HG03571 (cell line): Measurements from ENCODE around the gene BOD1L1.

ENCODE experiments used
- ATAC-seq: cut with Tn5 transposase; IDR thresholded peaks from one replicate; pipeline ENCODE4 v1.9.1; 2021; ENCODE audit not compliant: unreplicated experiment

BOD1L1 gene

DNA sequence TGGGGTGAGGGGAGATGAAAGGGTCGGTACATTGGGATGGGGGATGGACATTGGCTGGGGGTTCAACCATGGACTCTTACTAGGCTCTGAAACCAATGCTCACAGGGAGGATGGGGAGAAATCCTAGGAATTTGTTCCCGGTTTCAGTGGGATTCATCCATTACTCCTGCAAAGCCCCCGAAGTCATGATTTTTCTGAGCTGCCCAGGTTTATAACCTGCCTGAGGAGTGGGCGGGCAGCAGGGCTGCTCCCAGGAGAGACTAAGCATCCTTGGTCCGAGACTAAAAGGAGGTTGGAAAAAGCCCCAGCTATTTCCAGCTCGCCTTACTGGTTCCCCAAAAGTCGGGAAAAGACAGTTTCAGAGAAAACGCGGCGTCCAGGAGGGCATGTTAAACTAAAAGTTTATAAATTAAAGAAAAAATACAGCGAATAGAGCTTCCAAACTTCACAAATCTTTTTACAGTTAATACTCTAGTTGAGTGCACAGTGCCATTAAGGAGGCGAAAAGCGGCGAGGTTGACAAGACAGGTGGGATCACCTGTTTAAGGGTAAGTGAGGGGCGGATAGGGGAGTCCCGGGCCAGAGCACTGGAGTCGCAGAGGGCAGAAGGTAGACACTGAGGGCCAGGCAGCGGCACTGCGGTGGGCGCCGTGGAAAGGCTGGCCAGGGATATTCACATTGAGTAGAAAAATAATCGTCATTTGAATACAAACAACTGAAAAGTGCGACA lies 86.9 kb downstream of the BOD1L1 start:
- ATAC-seq = no peak

DNA sequence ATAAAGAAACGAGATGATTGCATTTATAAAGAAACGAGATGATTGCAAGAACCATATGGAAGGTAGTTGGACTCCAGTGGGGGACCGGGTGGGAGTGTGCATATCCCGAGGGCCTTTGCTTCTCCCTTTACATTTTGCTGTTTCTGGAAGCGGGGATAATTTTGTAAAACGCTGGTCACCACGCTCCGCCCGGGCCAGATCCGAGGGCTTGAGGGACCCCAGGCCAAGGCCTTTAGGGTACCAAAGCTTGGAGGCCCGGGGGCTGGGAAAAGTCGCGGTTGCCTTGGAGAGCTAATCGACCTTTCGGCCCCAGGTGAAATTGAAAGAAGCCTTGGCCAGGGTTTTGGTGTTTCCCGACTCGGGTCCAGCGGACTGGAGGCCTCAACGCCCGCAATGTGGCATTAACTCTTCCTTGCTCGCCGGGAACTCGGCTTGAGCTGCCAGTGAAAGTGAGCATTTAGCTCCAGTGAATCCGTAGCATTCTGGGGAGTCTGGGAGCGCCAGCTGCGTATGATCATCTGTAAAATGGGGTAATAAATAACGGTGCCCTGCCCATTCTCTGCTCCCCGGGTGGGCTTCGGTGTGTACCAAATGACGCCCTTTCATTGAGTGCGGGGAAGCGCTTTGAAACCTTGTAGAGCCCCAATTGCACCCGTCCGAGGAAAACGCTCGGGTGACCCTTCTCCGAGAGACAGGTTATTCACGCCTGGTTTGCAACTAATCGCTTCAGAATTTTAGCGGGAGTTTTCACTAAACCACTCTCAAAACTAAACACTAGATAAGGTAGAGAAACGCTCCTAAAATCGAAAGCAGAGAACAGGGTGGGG lies 87.7 kb downstream of the BOD1L1 start:
- no peak for ATAC-seq

DNA sequence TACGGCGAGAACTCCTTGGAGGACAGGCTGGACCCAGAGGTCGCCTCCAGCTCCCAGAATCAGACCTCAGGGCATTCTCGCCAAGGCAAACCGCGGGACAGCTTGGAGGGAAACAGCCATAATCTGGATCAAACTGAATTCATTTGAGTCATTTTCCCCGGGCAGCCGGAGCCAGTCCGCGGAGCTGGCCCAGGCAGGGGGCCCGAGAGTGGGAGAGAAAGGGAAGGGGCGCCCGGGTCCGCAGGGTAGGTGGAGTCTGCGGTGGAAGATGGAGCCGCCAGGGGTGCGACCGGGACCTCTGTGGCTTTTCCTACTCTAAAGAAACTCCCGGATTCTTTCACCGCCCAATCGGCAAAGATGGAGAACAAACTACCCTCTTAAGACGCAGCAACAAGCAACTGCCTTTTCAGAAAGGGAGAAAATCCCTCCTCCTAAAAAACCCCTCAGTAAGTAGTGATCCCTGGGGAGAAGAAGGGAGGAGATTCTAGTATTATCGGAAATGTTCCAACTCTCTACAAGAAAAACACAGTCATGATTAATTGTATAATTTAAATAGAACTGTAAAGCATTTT lies 88.4 kb downstream of the BOD1L1 start:
- no peak for ATAC-seq

DNA sequence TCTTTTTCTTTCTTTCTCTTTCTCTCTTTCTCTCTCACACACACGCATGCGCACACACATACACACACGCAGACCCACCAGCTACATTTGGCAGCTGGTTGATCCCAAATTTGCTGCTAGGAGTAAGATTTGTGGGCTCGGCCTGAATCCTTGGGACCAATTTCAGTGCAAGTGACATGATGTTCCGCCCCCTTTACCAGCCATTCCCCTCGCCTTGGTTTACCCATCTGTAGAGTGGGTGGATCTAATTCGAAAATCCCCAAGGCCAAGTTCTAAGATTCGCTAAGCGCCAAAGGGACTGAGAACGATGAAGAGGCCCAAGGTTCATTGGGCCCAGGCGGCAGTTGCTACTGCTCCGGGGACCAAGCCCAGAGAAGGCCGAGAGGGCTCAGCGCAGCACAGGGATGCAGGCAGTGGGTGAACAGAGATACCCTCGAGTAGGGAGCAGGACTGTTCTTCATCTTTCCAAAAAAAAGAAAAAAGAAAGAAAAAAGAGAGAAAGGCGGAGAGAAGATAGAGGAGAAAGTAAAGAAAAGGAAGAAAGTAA lies 89.0 kb downstream of the BOD1L1 start:
- ATAC-seq = no peak

DNA sequence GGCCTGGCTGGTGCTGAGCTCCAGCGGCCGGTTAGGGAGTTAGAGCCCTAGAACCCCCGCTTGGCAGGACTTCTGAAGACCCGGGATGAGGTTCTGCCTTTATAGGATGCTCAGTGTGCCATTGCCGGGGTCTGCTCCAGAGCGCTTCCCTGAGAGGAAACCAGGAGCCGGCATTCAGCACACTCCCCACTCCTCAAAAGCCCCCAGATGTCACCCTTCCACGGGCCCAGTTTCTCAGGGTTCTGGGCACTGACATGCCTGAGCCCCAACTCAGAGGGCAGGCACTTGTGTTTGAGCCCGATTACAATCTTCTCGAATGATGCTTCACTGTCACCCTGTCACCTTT lies 89.7 kb downstream of the BOD1L1 start:
- no peak for ATAC-seq

DNA sequence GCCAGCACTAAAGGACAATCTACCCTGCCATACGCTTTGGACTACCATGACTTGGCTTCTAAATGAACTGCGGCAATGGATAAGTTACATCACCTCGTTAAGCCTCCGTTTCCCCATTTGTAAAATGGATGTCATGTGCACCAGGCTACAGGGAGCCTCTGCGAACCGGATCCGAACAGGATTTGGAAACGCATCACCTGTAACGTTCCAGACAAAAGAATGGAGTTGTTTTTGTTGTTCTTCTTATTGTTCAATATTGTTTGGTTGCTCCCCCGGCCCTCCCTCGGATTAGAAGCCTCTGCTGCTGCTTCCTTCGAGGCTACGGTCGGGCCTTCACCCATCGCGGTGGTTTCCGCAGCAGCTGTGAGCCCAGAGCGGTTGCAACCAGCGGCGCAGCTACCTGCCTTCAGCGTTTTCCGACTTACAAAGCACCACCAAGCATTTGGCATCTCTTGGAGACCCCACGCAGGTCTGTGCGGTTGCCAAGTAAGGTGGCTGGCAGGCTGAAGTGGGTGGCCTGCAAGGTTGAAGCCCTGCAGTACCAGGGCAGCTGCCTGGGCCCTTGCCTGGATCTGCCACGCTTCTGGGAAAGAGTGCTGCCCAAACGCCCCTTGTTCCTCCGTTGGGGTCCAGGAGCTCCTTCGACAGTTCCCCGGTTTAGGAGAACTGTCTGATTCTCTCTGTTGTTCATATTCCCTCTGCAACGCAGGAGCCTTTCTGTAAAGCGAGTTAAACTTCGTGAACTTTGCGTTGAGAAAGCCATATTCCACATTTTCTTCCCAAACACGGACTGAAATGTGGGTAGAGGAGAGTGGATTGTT lies 90.3 kb downstream of the BOD1L1 start:
- no peak for ATAC-seq

DNA sequence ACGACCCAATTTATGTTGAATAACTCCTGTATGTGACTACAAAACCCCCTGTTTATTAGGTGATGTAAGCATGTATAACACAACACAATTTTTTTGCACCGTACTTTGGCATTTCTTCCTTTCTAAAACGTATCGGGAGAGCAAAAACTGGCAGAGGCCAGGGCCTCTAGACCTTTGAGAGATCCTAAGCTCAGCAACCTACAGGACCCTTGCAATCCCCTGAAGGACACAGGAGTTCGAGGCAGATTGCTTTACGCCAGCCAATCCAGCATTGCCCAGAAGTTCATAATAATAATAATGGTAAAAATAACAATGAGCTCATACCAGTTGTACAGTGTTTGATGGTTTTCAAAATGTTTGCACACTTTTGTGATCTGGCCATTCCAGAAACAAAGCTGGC lies 90.9 kb downstream of the BOD1L1 start:
- no peak for ATAC-seq

DNA sequence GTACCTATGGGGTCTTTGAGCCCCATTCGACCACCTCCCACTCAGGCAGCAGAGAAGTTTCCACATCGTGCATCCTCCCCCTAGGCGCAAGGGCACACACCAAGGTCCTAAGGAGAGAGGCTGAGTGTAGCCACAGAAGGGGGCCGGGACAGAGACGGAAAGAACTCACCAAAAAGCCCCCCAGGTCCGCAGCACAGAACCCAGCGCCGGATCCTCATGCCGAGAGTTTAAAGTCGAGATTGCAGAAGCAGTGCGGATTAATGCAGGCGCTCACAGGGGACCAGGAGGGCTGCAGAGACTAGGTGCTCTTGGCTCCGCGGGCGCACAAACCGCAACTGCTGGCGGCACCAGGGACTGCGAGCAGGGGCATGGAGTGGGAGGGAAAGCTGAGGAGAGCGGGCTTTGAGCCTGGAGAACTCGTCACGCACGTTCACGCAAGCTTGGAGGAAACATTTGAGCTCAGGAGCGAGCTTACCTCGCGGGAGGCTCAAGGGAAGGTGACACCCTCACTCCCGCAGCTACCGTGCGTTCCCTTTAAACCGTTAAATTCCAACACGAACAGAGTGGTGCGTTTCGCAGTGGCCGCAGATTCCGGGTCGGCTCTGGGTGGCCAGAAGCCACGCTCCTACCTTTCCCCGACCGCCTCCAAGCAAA lies 91.7 kb downstream of the BOD1L1 start:
- no peak for ATAC-seq

DNA sequence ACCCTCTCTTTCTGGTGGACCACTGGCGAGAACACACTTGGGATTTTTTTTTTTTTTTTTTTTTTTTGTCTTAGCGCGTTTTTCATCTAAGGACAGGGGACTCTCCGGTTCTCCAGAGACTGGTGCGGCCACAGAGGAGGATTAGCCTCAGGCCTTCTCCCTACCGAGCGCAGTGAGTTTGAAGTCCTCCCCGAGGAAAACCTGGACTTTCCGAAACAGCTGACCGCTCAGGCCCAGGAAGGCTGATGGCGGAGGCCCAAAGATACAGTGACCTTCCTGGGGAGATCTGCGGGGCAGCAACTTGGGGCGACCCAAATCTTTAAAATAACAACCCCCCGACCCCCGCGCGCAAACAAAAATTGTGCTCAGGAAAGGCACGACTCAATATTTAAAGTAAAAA lies 92.4 kb downstream of the BOD1L1 start:
- no peak for ATAC-seq

DNA sequence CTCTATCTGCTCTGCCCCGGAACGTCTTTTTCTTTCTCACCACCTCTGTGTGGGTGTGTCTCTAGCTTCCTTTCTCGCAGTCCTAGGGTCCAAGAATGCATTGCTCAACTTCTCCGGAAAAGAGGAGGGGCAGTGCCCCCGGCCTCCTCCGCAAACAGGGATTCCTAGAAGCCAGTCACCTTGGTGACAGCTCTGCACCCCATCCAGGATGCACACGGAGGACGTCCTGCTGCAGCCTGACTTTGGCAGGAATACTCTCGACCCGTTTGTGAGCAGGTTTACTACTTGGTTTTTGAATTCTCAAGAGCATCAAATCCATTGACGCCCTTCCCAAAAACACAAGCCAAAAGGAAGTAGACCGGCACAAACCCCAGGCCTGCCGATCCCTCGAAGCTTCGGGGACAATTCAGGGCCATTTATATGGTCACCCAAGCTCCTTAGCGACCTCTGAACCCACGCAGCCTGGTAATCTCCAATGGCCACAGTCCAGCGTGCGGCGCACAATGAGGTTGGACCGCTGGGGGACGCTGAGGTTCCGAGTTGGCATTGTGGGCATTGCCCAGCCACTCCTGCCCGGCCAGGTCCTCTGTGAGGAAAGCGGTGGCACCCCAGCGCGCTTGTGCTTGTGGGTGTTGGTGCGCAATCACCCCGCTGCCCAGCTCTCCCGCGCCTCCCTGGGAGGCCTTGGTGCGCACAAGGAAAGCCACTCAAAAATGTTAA lies 93.0 kb downstream of the BOD1L1 start:
- no peak for ATAC-seq

DNA sequence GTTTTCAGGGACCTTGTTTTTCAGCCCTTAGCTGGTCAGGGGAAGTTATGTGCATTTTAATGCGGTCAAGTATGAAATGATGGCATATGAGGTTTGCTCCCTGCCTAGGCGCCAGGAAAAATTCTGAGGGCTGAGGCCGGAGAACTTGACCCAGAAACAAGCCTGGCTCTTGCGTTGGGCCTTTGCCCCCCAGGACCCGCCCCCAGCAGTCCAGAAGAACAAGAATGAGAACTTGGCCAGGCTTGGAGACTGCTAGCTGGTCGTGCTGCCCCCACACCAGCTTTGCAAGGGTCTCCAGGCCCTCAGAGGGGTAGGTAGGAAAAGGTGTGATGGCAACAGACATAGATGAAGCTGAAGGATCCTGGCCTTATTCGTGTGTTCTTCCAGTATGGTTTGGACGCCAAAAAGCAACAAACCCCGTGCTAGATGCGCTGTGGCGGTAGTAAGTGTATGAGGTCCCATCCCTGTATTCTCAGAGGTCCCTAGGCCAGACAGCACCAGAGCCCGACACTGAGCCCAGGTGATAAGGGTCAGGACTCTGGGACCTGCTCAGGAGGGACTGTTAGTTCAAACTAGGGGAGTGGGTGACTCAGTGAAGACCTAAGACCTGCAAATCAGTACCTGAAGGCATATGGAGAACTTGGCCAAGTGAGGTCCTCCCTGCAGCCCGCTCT lies 93.7 kb downstream of the BOD1L1 start:
- ATAC-seq = no peak

DNA sequence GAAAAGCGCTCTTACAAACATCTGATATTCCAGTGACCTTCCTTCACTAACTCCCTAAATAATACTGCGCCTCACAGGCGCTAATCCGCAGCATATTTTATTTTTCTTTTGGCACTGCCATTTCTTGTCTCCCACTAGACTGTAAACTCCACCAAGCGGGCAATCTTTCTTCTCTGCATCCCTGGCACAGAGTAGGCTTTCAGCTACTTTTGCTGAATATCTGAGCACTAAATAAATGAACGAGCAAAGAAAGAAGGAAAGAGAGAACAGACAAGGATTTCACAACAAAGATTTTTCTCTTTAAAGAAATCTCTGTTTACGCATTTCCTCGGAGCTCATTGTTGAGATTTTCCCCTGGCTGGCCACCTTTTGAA lies 95.9 kb downstream of the BOD1L1 start:
- ATAC-seq = no peak

DNA sequence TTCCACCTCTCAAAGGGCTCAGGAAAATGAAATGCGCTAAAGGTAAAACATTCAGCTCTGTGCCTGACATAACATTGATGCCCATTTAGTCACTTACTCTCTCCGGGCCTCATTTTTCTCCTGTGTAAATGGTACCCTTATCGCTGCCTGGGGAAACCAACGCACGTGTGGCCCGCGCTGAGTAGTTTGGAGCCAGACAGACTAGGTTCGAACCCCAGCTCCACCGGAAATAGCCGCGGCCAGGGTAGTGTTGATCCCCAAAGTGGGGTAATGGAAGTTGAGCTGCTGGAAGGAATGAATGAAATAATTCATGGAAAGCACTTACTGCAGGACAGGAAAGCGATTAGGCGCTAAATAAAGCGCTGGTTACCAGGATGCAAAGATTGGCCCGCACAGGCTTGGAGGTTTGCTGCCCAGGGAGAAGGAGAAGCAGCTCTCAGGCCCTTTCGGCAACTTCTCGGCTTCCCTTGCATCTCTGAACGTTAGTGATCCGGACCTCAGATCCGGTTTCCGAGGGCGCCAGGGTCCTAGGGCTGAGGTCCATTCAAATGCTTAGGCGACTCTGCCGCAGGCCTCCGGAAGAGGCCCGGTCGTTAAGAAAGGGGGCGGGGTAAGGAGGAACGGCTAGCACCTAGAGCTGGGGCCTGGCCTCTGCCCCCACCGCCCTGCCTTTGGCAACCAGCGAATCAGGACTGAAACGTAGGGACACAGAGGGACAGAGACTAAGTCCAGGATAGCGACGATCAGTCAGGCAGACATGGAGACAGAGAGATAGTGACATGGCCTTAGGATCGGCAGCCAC lies 96.5 kb downstream of the BOD1L1 start:
- ATAC-seq = no peak

DNA sequence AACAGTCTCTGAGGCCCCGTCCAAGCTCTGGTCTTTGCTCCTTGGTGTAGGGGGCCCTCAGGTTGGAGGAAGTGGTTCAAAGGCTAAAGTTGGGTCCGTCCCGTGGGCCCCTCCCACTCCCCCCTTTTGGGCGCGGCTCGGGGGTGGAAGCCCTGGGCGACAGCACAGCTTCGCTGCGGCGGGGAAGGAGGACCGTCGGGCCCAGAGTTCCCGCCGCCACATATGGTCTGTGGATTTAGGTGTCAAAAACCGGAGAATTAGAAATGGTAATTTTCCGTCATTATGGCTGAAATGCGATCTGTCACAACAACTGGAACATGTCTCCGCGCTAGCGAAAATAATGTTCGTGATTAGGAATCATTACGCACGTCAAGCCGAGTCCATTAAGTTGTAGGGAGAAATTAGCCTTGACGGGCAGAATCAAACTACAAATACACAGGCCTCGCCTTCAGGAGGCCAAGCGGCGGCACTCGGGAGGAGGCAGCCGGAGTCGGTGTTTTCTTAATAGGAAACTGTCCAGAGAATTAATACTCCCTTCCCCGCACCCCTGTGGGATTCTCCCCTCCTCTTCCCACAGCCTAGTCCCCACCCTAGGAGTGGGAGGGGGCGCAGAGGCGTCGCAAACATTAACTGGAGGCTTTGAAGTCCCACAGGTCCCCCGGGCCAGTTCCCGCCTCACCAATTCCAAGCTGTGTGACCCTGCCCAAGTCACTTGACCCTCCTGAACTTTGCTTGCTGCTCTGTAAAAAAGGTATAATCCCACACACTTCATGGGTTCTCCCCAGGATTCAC lies 98.2 kb downstream of the BOD1L1 start:
- no peak for ATAC-seq

DNA sequence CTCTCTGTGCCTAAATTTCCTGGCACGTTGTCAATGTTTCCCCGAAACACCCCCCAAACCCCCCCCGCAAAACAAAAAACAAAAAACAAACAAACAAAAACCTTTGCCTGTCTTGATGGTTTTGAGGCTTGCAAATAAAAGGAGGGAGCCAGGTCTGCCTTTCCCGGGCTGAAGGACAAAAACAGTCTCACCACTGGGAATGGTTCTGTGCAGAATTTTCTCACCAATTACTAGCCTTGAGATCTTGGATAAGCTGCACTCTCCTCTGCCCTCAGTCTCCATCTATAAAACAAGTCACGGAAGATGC lies 98.8 kb downstream of the BOD1L1 start:
- ATAC-seq = no peak

DNA sequence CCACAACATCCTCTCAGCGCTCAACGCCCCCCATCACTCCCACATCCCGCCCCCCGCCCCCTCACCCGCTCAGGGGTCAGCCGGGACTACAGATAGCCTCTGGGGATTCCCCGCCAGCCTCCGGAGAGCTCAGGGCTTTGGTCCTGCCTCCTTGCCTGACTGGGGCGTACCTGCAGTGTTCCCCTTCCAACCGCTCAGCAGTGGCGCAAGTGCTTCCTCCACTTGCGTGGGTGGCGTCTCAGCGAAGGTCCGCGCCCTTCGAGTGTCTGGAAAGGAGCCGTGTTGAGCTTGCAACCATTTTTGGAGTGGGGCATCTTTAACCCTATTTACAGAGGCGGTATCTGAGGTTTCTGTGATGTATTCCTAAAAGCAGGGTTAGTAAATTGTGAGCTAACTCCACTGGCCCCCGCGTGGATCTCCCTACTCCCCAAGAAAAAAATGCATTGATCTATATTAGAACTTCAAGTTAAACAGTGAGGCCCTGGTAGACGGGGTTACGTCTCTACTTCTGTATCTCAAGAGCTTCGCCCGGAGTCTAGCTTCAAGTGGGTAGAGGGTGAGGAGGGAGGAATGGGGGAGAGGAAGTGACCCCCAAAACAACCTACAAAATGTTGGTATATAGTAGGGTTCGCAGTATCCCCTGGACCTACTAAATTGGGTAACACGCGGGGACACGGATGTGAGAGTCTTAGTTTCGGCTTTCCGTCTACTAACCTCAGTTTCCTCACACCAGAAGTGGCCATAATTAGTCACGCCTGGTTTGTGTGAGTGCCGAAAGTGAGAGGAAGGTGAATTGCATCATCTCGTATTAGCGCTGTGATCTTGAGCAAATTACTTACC lies 99.3 kb downstream of the BOD1L1 start:
- ATAC-seq = peak; percentile 82
